Superior temporal gyrus (tissue), 1 donor: Measurements from ENCODE around the gene GBX1.

ENCODE experiments used
- DNase-seq: peaks from one replicate; pipeline ENCODE4 v3.0.0-alpha.2; 2016; ENCODE audit errors: extremely low spot score

Gene GBX1

GRCh38 chr7:151173386-151174245, 6.1 kb upstream of the GBX1 start:
- no peak for DNase-seq

DNA sequence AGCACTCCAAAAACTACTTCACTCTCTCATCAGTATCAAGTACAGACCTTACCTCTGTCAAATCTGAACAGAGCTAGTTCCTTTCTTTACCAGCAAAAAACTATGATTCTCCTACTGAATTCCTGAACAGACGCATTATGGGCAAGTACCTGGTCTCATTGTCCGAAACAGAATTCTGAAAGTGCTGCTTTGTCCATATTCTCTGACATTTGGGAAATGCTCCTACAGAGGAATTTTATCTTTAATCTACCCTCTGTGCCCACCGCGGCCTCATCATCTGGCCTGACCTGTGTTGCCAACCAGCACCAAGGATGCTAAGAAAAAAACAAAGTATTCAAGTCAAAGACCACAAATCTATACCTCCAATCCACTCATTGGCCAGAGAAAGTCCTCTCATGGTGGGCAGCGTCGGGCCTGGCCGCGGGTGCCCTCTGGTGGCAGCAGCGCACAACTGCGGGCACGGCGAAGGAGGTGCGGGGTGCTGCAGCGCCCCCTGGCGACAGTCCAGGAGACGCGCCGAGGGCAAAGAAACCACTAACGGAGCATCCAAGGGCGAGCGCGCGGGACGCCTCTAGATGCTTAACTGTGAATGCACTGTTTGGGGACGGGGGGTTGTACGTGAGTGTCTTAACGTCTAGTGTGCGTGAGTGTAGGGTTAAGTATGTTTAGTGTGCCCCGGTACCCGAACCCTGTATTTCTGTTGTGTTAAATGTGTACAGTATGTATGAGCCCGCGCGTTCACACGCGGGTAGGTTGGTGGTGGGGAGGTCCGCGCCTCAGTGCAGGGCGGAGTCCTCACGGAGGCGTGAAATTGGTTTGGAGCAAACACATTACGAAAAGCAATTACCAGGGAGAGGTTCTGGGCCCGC, 5.0 kb upstream of the GBX1 start:
- DNase-seq = peak; percentile 87

GRCh38 chr7:151168787-151169162, 1.3 kb upstream of the GBX1 start:
- DNase-seq = no peak

DNA sequence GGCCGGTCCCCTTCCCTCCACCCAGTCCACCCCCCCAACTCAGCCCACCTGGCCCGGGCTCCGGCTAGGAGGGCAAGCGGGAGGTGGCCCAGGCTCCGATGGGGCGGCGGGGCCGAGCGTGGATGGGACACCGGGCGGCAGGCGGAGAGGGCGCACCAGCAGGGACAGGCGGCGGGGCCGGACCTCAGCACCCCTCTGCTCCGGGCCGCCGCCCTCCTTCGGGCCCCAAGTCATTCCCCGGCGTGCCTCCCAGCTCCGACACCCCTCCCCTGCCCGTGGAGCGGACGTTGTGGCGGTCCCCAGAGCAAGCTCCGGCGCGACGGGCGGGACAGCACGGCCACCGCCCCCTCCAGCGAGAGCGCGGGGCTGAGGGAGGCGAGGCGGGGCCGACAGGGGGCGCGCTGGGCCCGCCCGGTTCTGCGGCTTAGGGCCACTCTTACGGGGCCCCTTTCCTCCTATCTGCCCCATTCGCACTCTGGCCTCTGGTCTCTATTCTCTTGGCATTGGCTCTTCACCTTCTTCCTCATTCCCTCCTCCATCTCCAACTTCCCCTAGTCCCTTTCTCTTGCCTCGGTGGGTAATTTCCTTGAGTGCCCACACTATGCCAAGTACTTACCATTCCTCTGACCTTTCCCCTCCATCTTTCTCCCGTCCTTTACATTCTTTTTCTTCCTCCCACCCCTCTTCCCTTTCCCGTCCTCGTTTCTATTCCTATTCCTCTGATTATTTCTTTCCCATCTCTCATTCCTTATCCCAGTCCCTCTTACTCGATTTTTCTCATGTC, 701 bp upstream of the GBX1 start:
- DNase-seq = no peak

DNA sequence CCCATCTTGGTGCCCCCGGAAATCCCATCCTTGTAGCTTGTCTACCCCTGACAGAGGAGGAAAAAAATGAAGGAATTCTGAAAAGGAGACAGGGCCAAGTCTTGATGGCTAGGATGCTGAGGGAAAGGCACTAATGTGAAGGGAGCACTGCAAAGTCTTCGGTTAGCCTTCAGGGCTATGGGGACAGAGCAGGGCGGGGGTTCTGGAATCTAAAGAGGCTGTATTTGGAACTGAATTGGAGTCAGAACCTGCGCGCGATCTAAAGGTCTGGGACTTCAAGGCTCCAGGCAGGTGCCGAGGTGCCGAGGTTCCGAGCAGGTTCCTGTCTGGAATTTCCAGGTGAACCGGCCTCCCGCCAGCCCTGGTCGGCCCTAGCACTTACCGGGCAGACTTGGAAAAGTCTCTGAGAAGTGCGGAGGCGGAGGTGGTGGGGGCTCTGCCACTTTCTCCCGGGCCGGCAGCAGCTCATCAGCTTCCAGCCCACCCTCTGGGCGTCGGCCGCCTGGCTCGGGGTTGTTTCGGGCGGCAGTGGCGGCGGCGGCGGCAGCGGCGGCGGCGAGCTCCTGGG, 781 bp downstream of the GBX1 start:
- DNase-seq = no peak

DNA sequence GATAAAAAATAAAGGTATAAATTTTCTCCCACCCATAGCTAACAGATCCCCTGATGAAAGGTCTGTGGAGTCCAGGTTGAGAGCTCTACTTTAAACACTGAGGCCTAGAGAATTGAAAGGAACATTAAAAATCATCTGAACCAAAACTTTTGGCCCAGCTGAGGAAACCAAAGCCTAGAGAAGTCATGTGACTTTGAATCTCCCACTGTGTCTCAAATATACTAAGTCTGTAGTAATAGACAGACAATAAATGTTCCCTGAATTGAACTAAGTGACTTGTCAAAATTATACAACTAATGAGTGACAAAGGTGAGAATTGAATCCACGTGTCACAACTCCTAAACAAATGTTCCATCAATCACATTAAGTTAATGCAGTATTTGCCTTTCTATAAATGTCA, 5.7 kb downstream of the GBX1 start:
- no peak for DNase-seq

- no peak for DNase-seq
Measured at GRCh38 chr7:151157645-151158329, 9.7 kb downstream of the GBX1 start.

GRCh38 chr7:151152643-151153513, 14.6 kb downstream of the GBX1 start:
- no peak for DNase-seq

- DNase-seq = no peak
Measured at GRCh38 chr7:151150388-151150787, 17.1 kb downstream of the GBX1 start.

DNA sequence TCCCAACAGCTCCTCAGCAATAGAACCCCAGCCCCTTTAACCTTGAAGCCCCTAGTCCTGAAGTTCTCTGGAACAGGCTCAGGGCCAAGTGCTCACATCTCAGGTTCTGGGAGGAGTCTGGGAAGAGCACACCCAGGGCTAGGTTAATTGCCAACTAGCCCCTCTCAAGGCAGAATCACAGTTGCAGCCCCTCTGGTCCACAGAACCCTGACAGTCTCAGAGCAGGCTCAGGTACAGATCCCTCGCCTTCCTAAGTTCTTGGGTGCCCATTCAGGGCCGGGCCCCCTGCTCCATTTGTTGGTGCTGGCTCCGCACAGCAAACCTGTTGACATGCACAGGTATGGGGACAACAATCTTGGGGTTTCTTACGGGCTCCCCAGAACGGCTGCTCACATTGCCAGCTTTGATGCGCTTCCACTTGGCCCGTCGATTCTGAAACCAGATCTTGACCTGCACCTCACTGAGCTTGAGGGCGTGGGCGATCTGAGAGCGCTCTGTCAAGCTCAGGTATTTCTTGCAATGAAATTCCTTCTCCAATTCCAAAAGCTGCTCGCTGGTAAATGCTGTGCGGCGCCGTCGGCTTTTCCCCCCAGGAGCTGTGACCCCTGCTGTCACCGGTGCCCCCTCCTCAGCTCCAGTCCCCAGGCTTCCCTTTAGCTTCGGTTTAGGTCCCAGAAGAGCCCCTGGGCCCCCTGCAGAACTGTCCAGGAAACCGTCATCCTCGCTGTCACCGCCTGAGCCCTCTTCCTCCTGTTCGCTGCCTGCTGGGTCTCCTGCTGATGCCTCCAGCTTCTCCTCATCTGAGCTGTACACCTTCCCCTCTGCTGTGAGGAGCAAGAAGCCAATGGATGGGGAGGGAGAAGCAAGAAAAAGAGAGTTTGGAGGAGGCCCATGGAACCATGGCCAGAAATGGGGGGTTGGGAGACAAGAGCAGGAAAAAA, 18.9 kb downstream of the GBX1 start:
- DNase-seq = no peak

GRCh38 chr7:151146761-151147160, 20.7 kb downstream of the GBX1 start:
- peak; percentile 85 for DNase-seq

DNA sequence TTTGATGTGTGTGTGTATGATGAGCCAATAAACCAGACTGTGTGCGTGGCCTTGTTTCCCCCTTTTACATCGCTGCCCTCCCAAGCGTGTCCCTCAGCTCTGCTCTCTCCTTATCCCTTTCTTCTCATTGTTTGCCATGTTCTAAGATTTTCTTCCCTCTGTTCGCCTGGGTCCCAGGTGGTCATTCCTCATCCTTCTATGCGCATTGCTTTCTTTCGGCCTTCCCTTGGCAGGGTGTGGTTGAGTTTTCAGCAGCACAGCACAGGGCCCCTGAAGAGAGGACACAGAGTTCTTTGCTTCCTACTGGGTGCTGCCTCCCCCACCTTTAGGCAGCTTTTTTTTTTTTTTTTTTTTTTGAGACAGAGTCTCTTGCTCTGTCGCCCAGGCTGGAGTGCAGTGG, 23.1 kb downstream of the GBX1 start:
- no peak for DNase-seq

GRCh38 chr7:151143261-151144015, 24.1 kb downstream of the GBX1 start:
- no peak for DNase-seq

- DNase-seq = peak; percentile 89
Measured at GRCh38 chr7:151142686-151143040, 24.8 kb downstream of the GBX1 start.

GRCh38 chr7:151141855-151142685, 25.4 kb downstream of the GBX1 start:
- DNase-seq = no peak

GRCh38 chr7:151141311-151141854, 26.1 kb downstream of the GBX1 start:
- no peak for DNase-seq

DNA sequence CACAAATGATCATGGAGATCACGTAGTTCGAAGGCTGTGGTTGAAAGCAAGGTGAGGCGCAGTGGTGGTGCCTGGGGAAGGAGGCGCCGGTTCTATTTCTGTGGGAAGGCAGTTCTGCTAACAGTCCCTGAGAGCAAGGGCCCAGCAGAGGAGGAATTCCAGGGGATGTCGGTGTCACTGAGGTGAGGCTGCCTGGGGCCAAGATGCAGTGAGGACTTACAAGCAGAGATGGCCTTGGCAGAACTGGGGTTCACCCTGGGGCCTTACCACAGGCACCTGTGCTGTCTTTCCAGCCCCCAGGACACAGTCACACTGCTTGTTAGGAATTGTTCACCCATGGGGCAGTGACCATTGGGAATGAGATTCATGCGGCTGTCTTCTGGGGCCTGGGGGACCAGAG, 26.7 kb downstream of the GBX1 start:
- no peak for DNase-seq
